ENCODE results near the gene RNLS. TPM values are rescaled to one million over a fixed set of nuclear protein-coding genes. Genes with fewer than 3 reads are reported as not detected.

RNLS gene
- total and polyA plus RNA-seq, 2 of the 4 experiments (the other 2 are of a cell fraction) = 4.5 to 7.0 TPM

GRCh38 chr10:88319960-88320517, 263.1 kb downstream of the RNLS start:
- WGBS, 2 experiments (ENCODE audit: extremely low coverage in 2 of 2, insufficient read length in 1 of 2) = no CpG with 5 or more reads among the region's 1 CpG

More at GRCh38 chr10:88319960-88320517, 263.1 kb downstream of the RNLS start:
- H2BK5ac ChIP-seq (ENCODE audit: low read depth, low read length, poor library complexity, severe bottlenecking) = no peak overlapping the region
- intact Hi-C loops (cut with micrococcal nuclease) = no loop called here
- no peak overlapping the region for H3K4me3 ChIP-seq (ENCODE audit: insufficient read depth, low read depth, low read length)
- in situ Hi-C loops (cut with MboI; ENCODE audit: low sequenced_read_pairs) = no loop called here
- H4K5ac ChIP-seq (ENCODE audit: low read depth, low read length) = no peak overlapping the region
- ChIA-PET POLR2A (ENCODE audit: unreplicated experiment) (no interaction called here), CTCF (no interaction called here)
- dilution Hi-C loops (cut with HindIII; ENCODE audit: low sequenced_read_pairs, unreplicated experiment) = no loop called here
- H2AK5ac ChIP-seq (ENCODE audit: low read depth, low read length) = no peak overlapping the region
- no peak overlapping the region for H4K91ac ChIP-seq (ENCODE audit: insufficient read depth, low read depth, low read length)
- H4K8ac ChIP-seq (ENCODE audit: low read depth in 2 of 2, low read length in 2 of 2) = no peak overlapping the region
- H3K4me2 ChIP-seq (ENCODE audit: low read depth, low read length) = no peak overlapping the region
- no peak overlapping the region for H3K56ac ChIP-seq (ENCODE audit: extremely low read depth, insufficient read depth, low read length)
- no peak overlapping the region for H3K18ac ChIP-seq (ENCODE audit: low read depth, low read length)
- no peaks in the 10 kb centered on the region for H3K79me1 ChIP-seq (ENCODE audit: low read depth in 1 of 2, low read length in 2 of 2)
- H3K36me3 ChIP-seq (ENCODE audit: control insufficient read depth, insufficient read depth, low read length) = no peaks in the 10 kb centered on the region
- peaks cover 6% of the 10 kb centered on the region for H3K9me3 ChIP-seq (ENCODE audit: control insufficient read depth, insufficient read depth, low read length)
- BruUV-seq (replicated peaks) = no TSS peak
- H2AK9ac ChIP-seq (replicated peaks; ENCODE audit: low read depth, low read length, poor library complexity) = no peak overlapping the region
- H3K4me1 ChIP-seq (ENCODE audit: control insufficient read depth, insufficient read depth, low read length) = no peaks in the 10 kb centered on the region
- H3K9ac ChIP-seq (ENCODE audit: low read depth, low read length) = no peak overlapping the region
- no peaks in the 10 kb centered on the region for H3K27me3 ChIP-seq (ENCODE audit: control insufficient read depth, insufficient read depth, low read length)
- H3K23ac ChIP-seq (ENCODE audit: low read depth, low read length) = no peak overlapping the region
- no peaks in the 10 kb centered on the region for H4K20me1 ChIP-seq (ENCODE audit: insufficient read depth, low read length)
- H3K14ac ChIP-seq (replicated peaks; ENCODE audit: low read depth, low read length) = no peak overlapping the region
- no peak overlapping the region for H3K27ac ChIP-seq (ENCODE audit: insufficient read depth, low read length)
- no peak for ATAC-seq (ENCODE audit: low read depth)
- no peak overlapping the region for H2BK120ac ChIP-seq (ENCODE audit: low read depth, low read length)
- no peak overlapping the region for H2BK15ac ChIP-seq (ENCODE audit: low read depth, low read length)
- no peaks in the 10 kb centered on the region for H3K9me1 ChIP-seq (ENCODE audit: insufficient read depth, low read length)
- DNase-seq = no peak
- no peak overlapping the region for H2BK20ac ChIP-seq (ENCODE audit: low read depth, low read length)
- H3K4ac ChIP-seq (ENCODE audit: low read depth, low read length) = no peak overlapping the region
- no peak overlapping the region for H2AFZ ChIP-seq (replicated peaks; ENCODE audit: low read length, poor library complexity)
- TF ChIP-seq RAD21 (IDR thresholded peaks at IDR 0.05; ENCODE audit: low read length) = no peak
- TF ChIP-seq FOS (IDR thresholded peaks at IDR 0.05; ENCODE audit: low read depth, low read length) = no peak
- no peak for TF ChIP-seq CTCF (conservative IDR thresholded peaks at IDR 0.05; ENCODE audit: low read depth, low read length)
- no peak for TF ChIP-seq MAZ (IDR thresholded peaks at IDR 0.05; ENCODE audit: borderline replicate concordance, low read depth, low read length)
- no peak for TF ChIP-seq POLR2A (IDR thresholded peaks at IDR 0.05; ENCODE audit: low read depth, low read length)

Measured in IMR-90 (cell line).